Vein endothelial cell (primary cell): Measurements from ENCODE around the gene DEFB114. TPM values are rescaled to one million over a fixed set of nuclear protein-coding genes. Genes with fewer than 3 reads are reported as not detected.

ENCODE experiments used
- total RNA-seq: library from RNA; depleted of rRNA; stranded (reverse); fragments of >200 nt; gene quantifications from 2 replicates; pipeline ENCODE4 v1.2.3, GENCODE V29; 2012

Gene DEFB114, protein sequence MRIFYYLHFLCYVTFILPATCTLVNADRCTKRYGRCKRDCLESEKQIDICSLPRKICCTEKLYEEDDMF
- not detected in 2 replicates for total RNA-seq

DNA sequence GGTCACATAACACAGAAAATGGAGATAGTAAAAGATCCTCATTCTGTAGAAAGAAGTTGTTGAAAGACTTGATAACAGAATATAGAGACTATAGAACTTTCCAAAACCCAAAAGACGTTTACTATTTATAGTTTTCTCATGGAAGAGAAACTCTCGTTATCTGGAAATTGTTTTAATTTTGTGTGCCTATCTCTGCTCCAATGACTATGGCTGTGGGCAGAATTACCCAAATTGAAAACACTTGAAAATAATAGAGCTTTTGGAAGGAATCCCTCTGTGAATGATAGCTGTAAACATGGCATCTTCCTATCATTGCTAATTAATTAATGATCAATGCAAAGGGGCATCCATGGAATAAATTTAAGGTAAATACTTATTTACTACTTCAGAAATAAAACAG lies at the start of gene DEFB114:
Gene DEFB114, minus strand, starts transcription at position 101 of the 400 bp plus-strand sequence. Its CDS starts 59 bp downstream, at position 42.

DNA sequence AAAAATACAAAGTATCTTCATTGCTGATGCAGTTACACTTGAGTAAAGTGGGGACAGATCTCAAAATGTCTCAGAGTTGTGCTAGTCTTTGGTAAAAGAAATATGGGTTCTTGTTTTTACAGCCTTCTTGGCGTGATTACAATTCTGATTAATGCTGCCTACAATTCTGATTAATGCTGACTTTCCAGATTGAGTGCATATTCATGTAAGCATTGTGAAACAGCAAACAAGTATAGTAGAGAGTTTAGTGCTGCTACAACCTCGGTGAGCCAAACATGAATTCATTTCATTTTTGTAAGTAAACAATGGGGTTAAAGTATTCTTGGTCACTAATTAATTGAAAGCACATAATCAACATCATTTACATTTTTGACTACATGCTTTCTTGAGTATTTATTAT lies 5.6 kb upstream of the DEFB114 start, which contains the start of gene DEFB113:
Gene DEFB113, minus strand, starts transcription at position 21 of the 400 bp plus-strand sequence. Its CDS starts 0 bp downstream, at position 21.

Other genes with a start within 250 kb of the DEFB114 start
- not detected in 2 replicates for gene CRISP3, start 219.8 kb downstream of the DEFB114 start, total RNA-seq
- gene PGK2, start 176.9 kb downstream of the DEFB114 start, total RNA-seq, result not detected in 2 replicates
- gene CRISP1, start 97.6 kb downstream of the DEFB114 start, total RNA-seq, result not detected in 2 replicates
- gene DEFB113, start 5.5 kb upstream of the DEFB114 start, total RNA-seq, result not detected in 2 replicates
- gene DEFB110, start 57.8 kb upstream of the DEFB114 start, total RNA-seq, result not detected in 2 replicates
- gene DEFB112, start 85.8 kb upstream of the DEFB114 start, total RNA-seq, result not detected in 2 replicates